GM12865 (cell line): ENCODE data around the gene MAPT.

ENCODE experiments used
- DNase-seq: peaks from one replicate; pipeline ENCODE4 v3.0.0; 2010; ENCODE audit warnings: low read depth
- H3K4me3 ChIP-seq: 2 replicates; pipeline ENCODE4 v1.5.1; 2011; ENCODE audit warnings: mild to moderate bottlenecking, low read depth, low read length, control low read depth
- CTCF ChIP-seq: IDR thresholded peaks from 2 replicates; pipeline ENCODE4 v1.5.1; 2011; ENCODE audit warnings: low read length, control low read depth, low read depth, inconsistent platforms; ENCODE audit not compliant: insufficient read depth; ENCODE audit errors: missing control alignments

MAPT gene

GRCh38 chr17:45966606-45967280, 72.4 kb downstream of the MAPT start:
- no peak overlapping the region for H3K4me3 ChIP-seq
- no peak for DNase-seq
- no peak for TF ChIP-seq CTCF

- H3K4me3 ChIP-seq: no peak overlapping the region
- no peak for TF ChIP-seq CTCF
- DNase-seq: no peak
Measured at GRCh38 chr17:45967378-45967777, 73.0 kb downstream of the MAPT start.

- no peak for TF ChIP-seq CTCF
- H3K4me3 ChIP-seq: no peak overlapping the region
- no peak for DNase-seq
Measured at GRCh38 chr17:45968732-45969131, 74.4 kb downstream of the MAPT start.

GRCh38 chr17:45969726-45970125, 75.4 kb downstream of the MAPT start:
- H3K4me3 ChIP-seq: no peak overlapping the region
- no peak for TF ChIP-seq CTCF
- DNase-seq: no peak

- TF ChIP-seq CTCF: no peak
- DNase-seq: no peak
- no peak overlapping the region for H3K4me3 ChIP-seq
Measured at GRCh38 chr17:45970659-45971058, 76.3 kb downstream of the MAPT start.

- no peak for DNase-seq
- TF ChIP-seq CTCF: no peak
- H3K4me3 ChIP-seq: no peak overlapping the region
Measured at GRCh38 chr17:45971698-45972141, 77.4 kb downstream of the MAPT start.

GRCh38 chr17:45972531-45972930, 78.2 kb downstream of the MAPT start:
- DNase-seq: no peak
- TF ChIP-seq CTCF: no peak
- H3K4me3 ChIP-seq: no peak overlapping the region
